Endothelial cell of umbilical vein (primary cell): Measurements from ENCODE around the gene HEYL. TPM values are rescaled to one million over a fixed set of nuclear protein-coding genes. Genes with fewer than 3 reads are reported as not detected.

Experiments
- Bru-seq: library from RNA; stranded (reverse); fragments of 400-500 nt; gene quantifications from one replicate; lab custom pipeline; 2021; lab: Mats Ljungman, UMichigan
- BruChase-seq, 2 experiments: library from RNA; stranded (reverse); fragments of 400-500 nt; gene quantifications; one replicate each; lab custom pipeline; 2021; lab: Mats Ljungman, UMichigan
- BruUV-seq: library from RNA; stranded (reverse); fragments of 400-500 nt; replicated peaks from 2 replicates; lab custom pipeline; 2021; lab: Mats Ljungman, UMichigan
- CTCF ChIA-PET: fragments of 300-600, 350-600 bp; sonication (Branson Sonifier 250); formaldehyde crosslinking; loops from one replicate; lab custom pipeline; 2021; ENCODE audit warnings: antibody characterized with exemption, inconsistent platforms; lab: Charles Lee
- POLR2A ChIA-PET: fragments of 300-600, 350-600 bp; sonication (Branson Sonifier 250); formaldehyde crosslinking; loops from one replicate; lab custom pipeline; 2021; ENCODE audit warnings: antibody characterized with exemption, inconsistent platforms; lab: Charles Lee
- DNase-seq: peaks from one replicate; pipeline ENCODE4 v3.0.0-alpha.2; 2011; ENCODE audit warnings: low read depth, low spot score
- FAIRE-seq: peaks from 2 replicates; lab custom pipeline; 2011; peaks lifted over from hg19 to GRCh38; lab: Jason Lieb, UNC
- H2AFZ ChIP-seq: 2 replicates; pipeline ENCODE4 v1.6.0; 2012; ENCODE audit warnings: low read depth, low read length, control low read depth, inconsistent platforms
- H3K27ac ChIP-seq: 2 replicates; pipeline ENCODE4 v1.5.1; 2011; ENCODE audit warnings: low read depth, mild to moderate bottlenecking, control low read depth, low read length, moderate library complexity; ENCODE audit not compliant: insufficient read depth
- H3K27me3 ChIP-seq, 2 experiments: 2 replicates each; pipeline versions ENCODE4 v1.6.0 to v1.6.1; 2011; ENCODE audit warnings: low read length in 2 of 2, mixed read lengths in 1 of 2; ENCODE audit not compliant: control insufficient read depth in 2 of 2, insufficient read depth in 2 of 2
- H3K36me3 ChIP-seq, 2 experiments: 2 replicates in 1 of 2; 3 replicates in 1 of 2; pipeline ENCODE4 v1.5.1; 2011; ENCODE audit warnings: low read length in 2 of 2, mild to moderate bottlenecking in 1 of 2, moderate library complexity in 1 of 2; ENCODE audit not compliant: control insufficient read depth in 2 of 2, insufficient read depth in 2 of 2; ENCODE audit errors: extremely low read depth in 1 of 2
- H3K4me1 ChIP-seq: 3 replicates; pipeline ENCODE4 v1.5.1; 2011; ENCODE audit warnings: mild to moderate bottlenecking, low read length; ENCODE audit not compliant: control insufficient read depth, insufficient read depth; ENCODE audit errors: extremely low read depth
- H3K4me2 ChIP-seq: 2 replicates; pipeline ENCODE4 v1.6.1; 2011; ENCODE audit warnings: low read length, control low read depth, mixed read lengths; ENCODE audit not compliant: insufficient read depth
- H3K4me3 ChIP-seq, 3 experiments: fragments of 200-600 bp in 1 of 3; sonication (generic), shearing (Covaris generic) in 1 of 3; replicated peaks in 1 of 3; 2 replicates each; pipeline ENCODE4 v1.5.1; 2011 to 2016; ENCODE audit warnings: control low read depth in 3 of 3, low read length in 3 of 3, mild to moderate bottlenecking in 2 of 3, inconsistent platforms in 1 of 3, low read depth in 1 of 3, moderate library complexity in 1 of 3; ENCODE audit not compliant: insufficient read depth in 1 of 3
- H3K79me2 ChIP-seq: 2 replicates; pipeline ENCODE4 v1.6.0; 2012; ENCODE audit warnings: low read length, inconsistent platforms; ENCODE audit not compliant: control insufficient read depth, insufficient read depth
- H3K9ac ChIP-seq: replicated peaks from 2 replicates; pipeline ENCODE3; 2011; ENCODE audit warnings: low read length, control low read depth; ENCODE audit not compliant: insufficient read depth; ENCODE audit errors: extremely low read depth
- H3K9me1 ChIP-seq: replicated peaks from 3 replicates; pipeline ENCODE4 v1.6.0; 2011; ENCODE audit warnings: mild to moderate bottlenecking, low read length; ENCODE audit not compliant: control insufficient read depth, insufficient read depth; ENCODE audit errors: extremely low read depth
- H3K9me3 ChIP-seq: replicated peaks from 2 replicates; pipeline ENCODE4 v1.5.1; 2012; ENCODE audit warnings: low read length, inconsistent platforms; ENCODE audit not compliant: control insufficient read depth, insufficient read depth
- H4K20me1 ChIP-seq: replicated peaks from 2 replicates; pipeline ENCODE3; 2011; ENCODE audit warnings: mild to moderate bottlenecking, low read length; ENCODE audit not compliant: control insufficient read depth, insufficient read depth; ENCODE audit errors: extremely low read depth
- MYC ChIP-seq: IDR thresholded peaks from one replicate; pipeline ENCODE4 v1.6.1; 2011; ENCODE audit warnings: mild to moderate bottlenecking, low read depth, low read length
- dilution Hi-C: fragments of 300-500 bp; cut with MboI; formaldehyde crosslinking; loops from one replicate; pipeline ENCODE4 v1.15.0; 2019; ENCODE audit warnings: low sequenced_read_pairs; ENCODE audit not compliant: extremely low pct_ligation_motif_present
- intact Hi-C: fragments of 100-400 bp; cut with micrococcal nuclease; formaldehyde crosslinking; loops from one replicate; pipeline ENCODE4 v1.10.0; 2022
- long read RNA-seq: library from polyadenylated mRNA; stranded (forward); transcript quantifications from one replicate; pipeline ENCODE4 v2.0.0, GENCODE V29; 2021
- polyA minus RNA-seq, 3 experiments: library from RNA; depleted of rRNA, polyadenylated mRNA; stranded (reverse); fragments of >200 nt; gene quantifications; 1 replicate in 1 of 3; 2 replicates in 2 of 3; pipeline ENCODE4 v1.2.3, GENCODE V29; 2011
- polyA plus RNA-seq, 4 experiments: library from polyadenylated mRNA; depleted of rRNA in 3 of 4; stranded (reverse) in 3 of 4; unstranded in 1 of 4; fragments of >200 nt; gene quantifications; 2 replicates each; pipeline versions ENCODE4 v1.2.1 to v1.2.3, GENCODE V29; 2011 to 2012; ENCODE audit warnings: missing spikeins in 1 of 4
- total RNA-seq: library from RNA; stranded (reverse); gene quantifications from 2 replicates; pipeline ENCODE4 v1.2.3, GENCODE V29; 2021
- TF ChIP-seq, protein P1 (sequence below), 2 donors: IDR thresholded peaks; 1 replicate in 1 of 2; 2 replicates in 1 of 2; pipeline ENCODE4 v1.5.1; 2011; ENCODE audit warnings: low read length in 2 of 2, mild to moderate bottlenecking in 2 of 2, moderate library complexity in 2 of 2, control low read depth in 1 of 2, inconsistent platforms in 1 of 2, low read depth in 1 of 2; ENCODE audit not compliant: insufficient read depth in 1 of 2; ENCODE audit errors: extremely low read depth in 1 of 2

Gene HEYL
- total RNA-seq (not detected in 2 replicates), polyA plus RNA-seq (not detected in 2 replicates), polyA minus RNA-seq (0.04 and 0.12 TPM in 2 replicates), Bru-seq, nascent RNA (not detected), BruChase-seq, experiment 1, labeled RNA remaining after a 6-hour chase (not detected), BruChase-seq, experiment 2, labeled RNA remaining after a 2-hour chase (not detected)
- polyA plus RNA-seq (2011; cell fraction: cytosol; rRNA removed): not detected in 2 replicates
- polyA plus RNA-seq (2011; cell fraction: nucleus; rRNA removed): 0.03 and 0.04 TPM in 2 replicates
- 0.07 TPM in 1 of 2 replicates, not detected in the other for polyA plus RNA-seq (2012)
- polyA minus RNA-seq (2011; cell fraction: cytosol; rRNA and poly(A)+ RNA removed): not detected
- polyA minus RNA-seq (2011; cell fraction: nucleus; rRNA and poly(A)+ RNA removed): not detected in 2 replicates
- long read RNA-seq: 0 reads

DNA sequence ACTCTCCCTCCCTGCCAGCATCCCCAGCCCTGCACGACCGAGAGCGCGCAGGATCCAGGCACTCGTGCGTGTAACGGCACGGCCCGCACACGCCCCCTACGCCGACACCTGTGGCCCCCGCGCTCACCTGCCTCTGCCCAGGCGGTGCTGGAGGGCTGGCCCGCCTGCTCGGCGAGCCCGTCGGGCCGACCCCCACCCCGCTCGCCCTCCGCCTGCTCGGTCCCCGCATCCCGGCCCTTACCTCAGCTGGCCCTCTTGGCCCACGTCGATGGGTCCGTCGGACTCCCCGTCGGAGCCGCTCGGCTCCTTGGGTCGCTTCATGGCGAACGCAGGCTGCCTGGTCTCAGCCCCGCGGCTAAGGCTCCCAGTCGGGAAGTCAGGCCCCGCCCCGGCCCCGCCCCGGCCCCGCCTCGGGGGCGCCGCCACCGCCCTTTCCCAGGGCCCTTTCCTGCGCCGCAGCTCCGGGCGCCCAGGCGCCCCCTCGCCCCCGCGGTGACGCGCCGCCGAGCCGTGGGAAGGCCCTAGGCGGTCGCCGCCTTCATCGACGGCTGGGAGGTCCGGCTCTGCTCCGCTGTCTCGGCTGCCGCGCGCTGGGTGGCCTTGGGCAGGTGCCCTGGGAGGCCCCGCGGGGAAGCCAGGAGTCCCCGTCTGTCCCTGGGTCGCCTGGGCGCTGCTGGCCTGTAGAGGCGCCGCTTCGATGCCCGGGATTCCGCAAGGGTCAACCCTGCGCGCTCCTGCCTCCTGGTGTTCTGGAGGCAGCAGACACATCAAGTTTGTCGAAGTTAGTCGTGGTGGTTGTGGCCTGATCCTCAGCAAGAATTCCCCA is at the start of gene HEYL:
TSS of gene HEYL (minus strand) at position 339 of the 826 bp plus-strand sequence. CDS start at position 321, 18 bp downstream.
- H3K27me3 ChIP-seq: peaks cover 44 to 59% of the 10 kb centered on the region in 2 experiments
- H3K4me3 ChIP-seq: no peak within 1 kb of the TSS
- H3K79me2 ChIP-seq: no peaks in the 10 kb centered on the region
- H3K9me1 ChIP-seq: no peaks in the 10 kb centered on the region
- no peak within 1 kb of the TSS for H3K9ac ChIP-seq
- no peak within 1 kb of the TSS for H3K27ac ChIP-seq
- no peak within 1 kb of the TSS for H3K4me2 ChIP-seq
- dilution Hi-C loops: no loop called here
- POLR2A ChIA-PET: no interaction called here
- intact Hi-C loops: no loop called here
- H3K4me1 ChIP-seq: no peaks in the 10 kb centered on the region
- H2AFZ ChIP-seq: peak within 1 kb of the TSS; percentile 70
- DNase-seq: no peak
- FAIRE-seq: no peak
- H3K9me3 ChIP-seq: no peaks in the 10 kb centered on the region
- no peaks in the 10 kb centered on the region for H3K36me3 ChIP-seq
- CTCF ChIA-PET: interaction anchor here (1.1 to 3.3 kb wide), 5 partner anchors 13 to 34 kb away, joined by 3 to 29 read pairs (median 4); no protein-coding TSS in a partner anchor
- BruUV-seq: no TSS peak
- TF ChIP-seq, protein P1, sequence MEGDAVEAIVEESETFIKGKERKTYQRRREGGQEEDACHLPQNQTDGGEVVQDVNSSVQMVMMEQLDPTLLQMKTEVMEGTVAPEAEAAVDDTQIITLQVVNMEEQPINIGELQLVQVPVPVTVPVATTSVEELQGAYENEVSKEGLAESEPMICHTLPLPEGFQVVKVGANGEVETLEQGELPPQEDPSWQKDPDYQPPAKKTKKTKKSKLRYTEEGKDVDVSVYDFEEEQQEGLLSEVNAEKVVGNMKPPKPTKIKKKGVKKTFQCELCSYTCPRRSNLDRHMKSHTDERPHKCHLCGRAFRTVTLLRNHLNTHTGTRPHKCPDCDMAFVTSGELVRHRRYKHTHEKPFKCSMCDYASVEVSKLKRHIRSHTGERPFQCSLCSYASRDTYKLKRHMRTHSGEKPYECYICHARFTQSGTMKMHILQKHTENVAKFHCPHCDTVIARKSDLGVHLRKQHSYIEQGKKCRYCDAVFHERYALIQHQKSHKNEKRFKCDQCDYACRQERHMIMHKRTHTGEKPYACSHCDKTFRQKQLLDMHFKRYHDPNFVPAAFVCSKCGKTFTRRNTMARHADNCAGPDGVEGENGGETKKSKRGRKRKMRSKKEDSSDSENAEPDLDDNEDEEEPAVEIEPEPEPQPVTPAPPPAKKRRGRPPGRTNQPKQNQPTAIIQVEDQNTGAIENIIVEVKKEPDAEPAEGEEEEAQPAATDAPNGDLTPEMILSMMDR (IDR thresholded peaks at IDR 0.05; ENCODE audit: extremely low read depth in 1 of 2, insufficient read depth in 1 of 2, low read depth in 1 of 2, low read length in 2 of 2): peak; percentile 14 to 32
- TF ChIP-seq MYC: no peak
- no peaks in the 10 kb centered on the region for H4K20me1 ChIP-seq
